K562 (cell line): Measurements from ENCODE around the gene CENPP. TPM values are rescaled to one million over a fixed set of nuclear protein-coding genes. Genes with fewer than 3 reads are reported as not detected.

Experiments
- ATAC-seq: fragments of 200-7000 bp; cut with Tn5 transposase; 3 replicates; pipeline ENCODE4 v1.9.1; 2020; ENCODE audit warnings: moderate library complexity
- BruUV-seq: library from RNA; stranded (reverse); fragments of 400-500 nt; replicated peaks from 2 replicates; lab custom pipeline; 2021; lab: Mats Ljungman, UMichigan
- CTCF ChIA-PET: fragments of 300-600 bp; formaldehyde crosslinking; extraction: SDS; loops from one replicate; lab custom pipeline; 2021; ENCODE audit warnings: low intra/inter-chr PET ratio; lab: Yijun Ruan, JAX
- POLR2A ChIA-PET: fragments of 300-600, 350-650 bp; sonication (Branson Sonifier 250); formaldehyde crosslinking; extraction: SDS; loops from one replicate; lab custom pipeline; 2021; ENCODE audit warnings: antibody characterized with exemption, inconsistent platforms; lab: Yijun Ruan, JAX
- DNase-seq, 4 experiments: peaks; one replicate each; pipeline versions ENCODE4 v3.0.0 to v3.0.0-alpha.2; 2011 to 2018; ENCODE audit warnings: low spot score in 3 of 4, mixed read lengths in 3 of 4; ENCODE audit errors: extremely low read depth in 1 of 4
- FAIRE-seq: peaks from 2 replicates; lab custom pipeline; 2011; peaks lifted over from hg19 to GRCh38; lab: Jason Lieb, UNC
- H2AFZ ChIP-seq: 2 replicates; pipeline ENCODE4 v1.6.0; 2011; ENCODE audit warnings: low read depth, low read length, control low read depth, inconsistent platforms
- H3K27ac ChIP-seq: fragments of 200-600 bp; 3 replicates; pipeline ENCODE4 v1.8.0; 2011; ENCODE audit warnings: low read depth, mild to moderate bottlenecking, control low read depth, inconsistent platforms, low read length, moderate library complexity, mixed read lengths; ENCODE audit errors: extremely low read depth
- H3K27me3 ChIP-seq, 2 experiments: fragments of 300-600 bp in 1 of 2; 2 replicates in 1 of 2; 3 replicates in 1 of 2; pipeline versions ENCODE4 v1.6.0 to v1.8.0; 2011; ENCODE audit warnings: inconsistent platforms in 2 of 2, low read length in 2 of 2, mild to moderate bottlenecking in 1 of 2, mixed read lengths in 1 of 2, moderate library complexity in 1 of 2; ENCODE audit not compliant: control insufficient read depth in 2 of 2, insufficient read depth in 2 of 2
- H3K36me3 ChIP-seq: fragments of 300-600 bp; 3 replicates; pipeline ENCODE4 v1.8.0; 2011; ENCODE audit warnings: mild to moderate bottlenecking, low read length, inconsistent platforms; ENCODE audit not compliant: control insufficient read depth, insufficient read depth
- H3K4me1 ChIP-seq, 2 experiments: fragments of 200-600 bp in 1 of 2; replicated peaks in 1 of 2; 2 replicates in 1 of 2; 3 replicates in 1 of 2; pipeline versions ENCODE4 v1.5.1 to v1.8.0; 2011; ENCODE audit warnings: inconsistent platforms in 2 of 2, low read length in 2 of 2, mild to moderate bottlenecking in 1 of 2, mixed read lengths in 1 of 2, moderate library complexity in 1 of 2; ENCODE audit not compliant: control insufficient read depth in 2 of 2, insufficient read depth in 2 of 2
- H3K4me2 ChIP-seq: 2 replicates; pipeline ENCODE4 v1.6.1; 2011; ENCODE audit warnings: low read length, control low read depth, inconsistent platforms, mixed read lengths; ENCODE audit not compliant: insufficient read depth
- H3K4me3 ChIP-seq: fragments of 200-600 bp; sonication (generic), shearing (Covaris generic); 2 replicates; pipeline ENCODE4 v1.5.1; 2016; ENCODE audit warnings: control low read depth, inconsistent platforms
- H3K79me2 ChIP-seq: fragments of 200-600 bp; 3 replicates; pipeline ENCODE4 v1.8.0; 2011; ENCODE audit warnings: low read length, inconsistent platforms; ENCODE audit not compliant: control insufficient read depth, insufficient read depth
- H3K9ac ChIP-seq, 2 experiments: 2 replicates each; pipeline versions ENCODE4 v1.6.0 to v1.6.1; 2011; ENCODE audit warnings: low read depth in 2 of 2, low read length in 2 of 2, control low read depth in 1 of 2, inconsistent platforms in 1 of 2, mild to moderate bottlenecking in 1 of 2, mixed read lengths in 1 of 2; ENCODE audit not compliant: insufficient read depth in 1 of 2
- H3K9me1 ChIP-seq: one replicate; pipeline ENCODE4 v1.6.0; 2011; ENCODE audit warnings: inconsistent platforms, mild to moderate bottlenecking, low read length, moderate library complexity; ENCODE audit not compliant: control insufficient read depth, insufficient read depth
- H3K9me3 ChIP-seq: replicated peaks from 2 replicates; pipeline ENCODE4 v1.5.1; 2011; ENCODE audit warnings: low read depth, low read length, inconsistent platforms; ENCODE audit not compliant: control insufficient read depth, insufficient read depth
- H4K20me1 ChIP-seq: replicated peaks from 2 replicates; pipeline ENCODE4 v1.6.1; 2011; ENCODE audit warnings: low read length, inconsistent platforms, mixed read lengths; ENCODE audit not compliant: control insufficient read depth, insufficient read depth
- ADNP ChIP-seq: fragments of 200-800 bp; sonication (Bioruptor generic); IDR thresholded peaks from 2 replicates; pipeline ENCODE4 v1.6.1; 2016; ENCODE audit warnings: missing genetic modification characterization, missing compliant biosample characterization
- BCOR ChIP-seq: fragments of 450-650 bp; IDR thresholded peaks from 2 replicates; pipeline ENCODE4 v1.6.1; 2016
- ESRRA ChIP-seq: fragments of 450-650 bp; IDR thresholded peaks from 2 replicates; pipeline ENCODE4 v1.6.1; 2014; ENCODE audit warnings: low read depth, mild to moderate bottlenecking, moderate library complexity, borderline replicate concordance
- MYNN ChIP-seq, 2 experiments: sonication (generic); formaldehyde crosslinking in 1 of 2; IDR thresholded peaks; 2 replicates each; pipeline versions ENCODE4 v1.5.0 to v1.6.1; 2016 to 2020; ENCODE audit warnings: antibody characterized with exemption in 1 of 2, missing genetic modification reagents in 1 of 2
- PKNOX1 ChIP-seq: fragments of 450-650 bp; IDR thresholded peaks from 2 replicates; pipeline ENCODE4 v1.6.1; 2016
- U2AF1 ChIP-seq: fragments of 200-400 bp; formaldehyde crosslinking; optimal IDR thresholded peaks from 2 replicates; pipeline ENCODE3; 2017; ENCODE audit warnings: mild to moderate bottlenecking, low read depth, low read length, moderate library complexity
- ZNF24 ChIP-seq: fragments of 450-650 bp; IDR thresholded peaks from 2 replicates; pipeline ENCODE4 v1.6.1; 2016
- in situ Hi-C: fragments of 300-500 bp; cut with MboI; formaldehyde crosslinking; loops from 4 replicates; pipeline ENCODE4 v1.15.0; 2018; ENCODE audit warnings: inconsistent platforms, mixed read lengths
- intact Hi-C: fragments of 100-400 bp; cut with micrococcal nuclease; formaldehyde crosslinking; loops from 2 replicates; pipeline ENCODE4 v1.14.2; 2022
- polyA plus RNA-seq, 8 experiments: library from polyadenylated mRNA; depleted of rRNA in 4 of 8; stranded (reverse) in 5 of 8; unstranded in 3 of 8; fragments of >200 nt; fragmentation: Nextera tagmentation in 2 of 8; fragmentation: Illumina TruSeq in 1 of 8; extraction: Ambion mirVana in 2 of 8; extraction: Trizol in 1 of 8; gene quantifications; 2 replicates each; pipeline versions ENCODE4 v1.2.1 to v1.2.3, GENCODE V29; 2011 to 2014; ENCODE audit warnings: inconsistent platforms in 1 of 8, missing spikeins in 1 of 8
- total RNA-seq, 7 experiments: library from RNA; depleted of rRNA in 6 of 7; stranded (reverse); fragments of >200 nt in 6 of 7; fragmentation: Illumina TruSeq in 2 of 7; extraction: Trizol in 2 of 7; gene quantifications; 2 replicates each; pipeline versions ENCODE4 v1.2.1 to v1.2.3, GENCODE V29; 2011 to 2021; ENCODE audit warnings: low replicate concordance in 1 of 7
- TF ChIP-seq, protein P1 (sequence below): sonication (generic); formaldehyde crosslinking; IDR thresholded peaks from 2 replicates; pipeline ENCODE4 v1.8.0; 2023; ENCODE audit warnings: missing genetic modification reagents, mild to moderate bottlenecking, borderline replicate concordance

The CENPP gene
- total and polyA plus RNA-seq, 9 of the 15 experiments (the other 6 are each of a cell fraction or from before 2014, with no cell fraction given) = 8.0 to 28.5 (median 17.9) TPM

DNA sequence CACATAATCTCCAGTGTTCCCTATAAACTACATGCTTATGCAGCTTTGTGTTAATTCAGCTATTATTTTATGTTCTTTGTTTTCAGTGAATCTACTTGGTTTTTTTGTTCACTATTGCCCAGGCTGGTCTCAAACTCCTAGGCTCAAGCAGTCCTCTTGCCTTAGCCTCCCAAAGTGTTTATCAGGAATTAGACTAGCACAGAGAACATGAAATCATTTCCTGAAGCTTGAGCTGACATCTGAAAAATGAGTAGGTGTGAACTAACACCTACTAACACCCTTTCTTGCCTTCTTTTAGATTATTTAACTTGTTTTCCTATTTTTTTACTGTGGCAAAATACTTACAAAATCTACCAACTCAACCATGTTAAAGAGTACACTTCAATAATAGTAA is 25.0 kb downstream of the CENPP start:
- Histone ChIP-seq H3K27me3 (no peaks in the 10 kb centered on the region), H2AFZ (no peak overlapping the region), H4K20me1 (no peaks in the 10 kb centered on the region), H3K36me3 (peaks cover 13% of the 10 kb centered on the region; the same call in 2 of the 3 replicates), H3K9me3 (peaks cover 3% of the 10 kb centered on the region), H3K4me3 (no peak overlapping the region), H3K4me1 (no peaks in the 10 kb centered on the region), H3K79me2 (no peaks in the 10 kb centered on the region), H3K4me2 (no peak overlapping the region), H3K9ac (no peak overlapping the region), H3K9me1 (no peaks in the 10 kb centered on the region), H3K27ac (no peak overlapping the region)
- ChIA-PET CTCF (no interaction called here), POLR2A (no interaction called here)
- FAIRE-seq (no peak), ATAC-seq (no peak), DNase-seq (no peak)
- intact Hi-C loops = loop anchor here (10.0 kb wide), 1 partner anchor 84 kb away; no protein-coding TSS in a partner anchor
- TF ChIP-seq ESRRA (no peak), MYNN (IDR thresholded peaks at IDR 0.05) (no peak), MYNN (CRISPR knock-in tag; IDR thresholded peaks at IDR 0.05) (no peak), PKNOX1 (no peak), ZNF24 (no peak), U2AF1 (no peak), BCOR (no peak), ADNP (tag) (no peak)
- TF ChIP-seq, protein P1, sequence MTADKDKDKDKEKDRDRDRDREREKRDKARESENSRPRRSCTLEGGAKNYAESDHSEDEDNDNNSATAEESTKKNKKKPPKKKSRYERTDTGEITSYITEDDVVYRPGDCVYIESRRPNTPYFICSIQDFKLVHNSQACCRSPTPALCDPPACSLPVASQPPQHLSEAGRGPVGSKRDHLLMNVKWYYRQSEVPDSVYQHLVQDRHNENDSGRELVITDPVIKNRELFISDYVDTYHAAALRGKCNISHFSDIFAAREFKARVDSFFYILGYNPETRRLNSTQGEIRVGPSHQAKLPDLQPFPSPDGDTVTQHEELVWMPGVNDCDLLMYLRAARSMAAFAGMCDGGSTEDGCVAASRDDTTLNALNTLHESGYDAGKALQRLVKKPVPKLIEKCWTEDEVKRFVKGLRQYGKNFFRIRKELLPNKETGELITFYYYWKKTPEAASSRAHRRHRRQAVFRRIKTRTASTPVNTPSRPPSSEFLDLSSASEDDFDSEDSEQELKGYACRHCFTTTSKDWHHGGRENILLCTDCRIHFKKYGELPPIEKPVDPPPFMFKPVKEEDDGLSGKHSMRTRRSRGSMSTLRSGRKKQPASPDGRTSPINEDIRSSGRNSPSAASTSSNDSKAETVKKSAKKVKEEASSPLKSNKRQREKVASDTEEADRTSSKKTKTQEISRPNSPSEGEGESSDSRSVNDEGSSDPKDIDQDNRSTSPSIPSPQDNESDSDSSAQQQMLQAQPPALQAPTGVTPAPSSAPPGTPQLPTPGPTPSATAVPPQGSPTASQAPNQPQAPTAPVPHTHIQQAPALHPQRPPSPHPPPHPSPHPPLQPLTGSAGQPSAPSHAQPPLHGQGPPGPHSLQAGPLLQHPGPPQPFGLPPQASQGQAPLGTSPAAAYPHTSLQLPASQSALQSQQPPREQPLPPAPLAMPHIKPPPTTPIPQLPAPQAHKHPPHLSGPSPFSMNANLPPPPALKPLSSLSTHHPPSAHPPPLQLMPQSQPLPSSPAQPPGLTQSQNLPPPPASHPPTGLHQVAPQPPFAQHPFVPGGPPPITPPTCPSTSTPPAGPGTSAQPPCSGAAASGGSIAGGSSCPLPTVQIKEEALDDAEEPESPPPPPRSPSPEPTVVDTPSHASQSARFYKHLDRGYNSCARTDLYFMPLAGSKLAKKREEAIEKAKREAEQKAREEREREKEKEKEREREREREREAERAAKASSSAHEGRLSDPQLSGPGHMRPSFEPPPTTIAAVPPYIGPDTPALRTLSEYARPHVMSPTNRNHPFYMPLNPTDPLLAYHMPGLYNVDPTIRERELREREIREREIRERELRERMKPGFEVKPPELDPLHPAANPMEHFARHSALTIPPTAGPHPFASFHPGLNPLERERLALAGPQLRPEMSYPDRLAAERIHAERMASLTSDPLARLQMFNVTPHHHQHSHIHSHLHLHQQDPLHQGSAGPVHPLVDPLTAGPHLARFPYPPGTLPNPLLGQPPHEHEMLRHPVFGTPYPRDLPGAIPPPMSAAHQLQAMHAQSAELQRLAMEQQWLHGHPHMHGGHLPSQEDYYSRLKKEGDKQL = no peak
- in situ Hi-C loops = no loop called here
- no TSS peak for BruUV-seq
